ENCODE data around the gene PATJ.

DNA sequence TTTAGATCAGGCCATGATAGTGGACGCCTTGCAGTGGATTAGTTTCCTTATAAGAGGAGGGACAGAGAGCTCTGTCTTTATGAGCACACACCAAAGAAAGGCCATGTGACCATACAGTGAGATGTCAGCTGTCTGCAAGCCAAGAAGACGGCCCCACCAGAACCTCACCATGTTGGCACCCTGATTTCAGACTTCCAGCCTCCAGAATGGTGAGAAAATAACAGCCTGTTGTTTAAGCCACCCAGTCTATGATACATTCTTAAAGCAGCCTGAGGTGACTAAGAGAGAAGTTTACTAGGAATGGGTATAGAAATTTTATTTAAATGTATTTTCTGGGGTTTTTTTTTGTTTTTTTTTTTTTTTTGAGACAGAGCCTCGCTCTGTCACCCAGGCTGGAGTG, 481.9 kb downstream of the PATJ start:
- TF ChIP-seq POLR2AphosphoS5 (IDR thresholded peaks at IDR 0.05; ENCODE audit: low read depth, low read length) = no peak
- no peak for TF ChIP-seq POLR2A (IDR thresholded peaks at IDR 0.05; ENCODE audit: low read depth, low read length)
- TF ChIP-seq POU2F2 (IDR thresholded peaks at IDR 0.05; ENCODE audit: low read depth, low read length) = no peak
- TF ChIP-seq TAF1 (IDR thresholded peaks at IDR 0.05; ENCODE audit: low read depth, low read length) = no peak
- no peak for TF ChIP-seq SPI1 (IDR thresholded peaks at IDR 0.05; ENCODE audit: low read depth, low read length)
